Endometrial microvascular endothelial cells (primary cell): Measurements from ENCODE around the gene MRPL41. TPM values are rescaled to one million over a fixed set of nuclear protein-coding genes. Genes with fewer than 3 reads are reported as not detected.
"Not testable (repeated sequence)": the region's sequence is repeated elsewhere in the genome, so short reads cannot be mapped to it uniquely, and the experiment has no call there.

Source experiments
- in situ Hi-C: cut with HindIII; loops from 2 replicates; pipeline ENCODE4 v1.10.0; 2017; ENCODE audit warnings: low sequenced_read_pairs, low pct_unique_long_range_greater_than_20kb; ENCODE audit errors: inconsistent ontology term
- total RNA-seq: library from RNA; depleted of rRNA; stranded (reverse); fragments of >200 nt; gene quantifications from one replicate; pipeline ENCODE4 v1.2.3, GENCODE V29; 2015; ENCODE audit errors: inconsistent ontology term

The MRPL41 gene
- total RNA-seq, 1 donor from 2014 or later: 107 TPM

- in situ Hi-C loops: no loop called here
Measured at GRCh38 chr9:137520614-137521404, 30.9 kb upstream of the MRPL41 start.

- in situ Hi-C loops: no loop called here
Measured at GRCh38 chr9:137521405-137521985, 30.2 kb upstream of the MRPL41 start.

GRCh38 chr9:137522746-137523455, 28.8 kb upstream of the MRPL41 start:
- in situ Hi-C loops: no loop called here

- in situ Hi-C loops: no loop called here
Measured at GRCh38 chr9:137524161-137524980, 27.3 kb upstream of the MRPL41 start.

- in situ Hi-C loops: no loop called here
Measured at GRCh38 chr9:137524981-137525317, 26.7 kb upstream of the MRPL41 start.

GRCh38 chr9:137530331-137530730, 21.3 kb upstream of the MRPL41 start:
- in situ Hi-C loops: no loop called here

- in situ Hi-C loops: no loop called here
Measured at GRCh38 chr9:137531099-137531765, 20.4 kb upstream of the MRPL41 start.

GRCh38 chr9:137532891-137533468, 18.7 kb upstream of the MRPL41 start:
- in situ Hi-C loops: not testable (repeated sequence)

- in situ Hi-C loops: no loop called here
Measured at GRCh38 chr9:137534256-137535119, 17.2 kb upstream of the MRPL41 start.

GRCh38 chr9:137535120-137535428, 16.6 kb upstream of the MRPL41 start:
- in situ Hi-C loops: no loop called here

- in situ Hi-C loops: not testable (repeated sequence)
Measured at GRCh38 chr9:137536594-137537131, 15.0 kb upstream of the MRPL41 start.

- in situ Hi-C loops: no loop called here
Measured at GRCh38 chr9:137538058-137538457, 13.6 kb upstream of the MRPL41 start.

GRCh38 chr9:137540536-137540935, 11.1 kb upstream of the MRPL41 start:
- in situ Hi-C loops: no loop called here

- in situ Hi-C loops: no loop called here
Measured at GRCh38 chr9:137542486-137542885, 9.2 kb upstream of the MRPL41 start.

GRCh38 chr9:137543237-137543963, 8.3 kb upstream of the MRPL41 start:
- in situ Hi-C loops: no loop called here

GRCh38 chr9:137544176-137544760, 7.4 kb upstream of the MRPL41 start:
- in situ Hi-C loops: no loop called here

- in situ Hi-C loops: no loop called here
Measured at GRCh38 chr9:137545123-137545522, 6.6 kb upstream of the MRPL41 start.
